ENCODE data around the gene SIRT7.

DNA sequence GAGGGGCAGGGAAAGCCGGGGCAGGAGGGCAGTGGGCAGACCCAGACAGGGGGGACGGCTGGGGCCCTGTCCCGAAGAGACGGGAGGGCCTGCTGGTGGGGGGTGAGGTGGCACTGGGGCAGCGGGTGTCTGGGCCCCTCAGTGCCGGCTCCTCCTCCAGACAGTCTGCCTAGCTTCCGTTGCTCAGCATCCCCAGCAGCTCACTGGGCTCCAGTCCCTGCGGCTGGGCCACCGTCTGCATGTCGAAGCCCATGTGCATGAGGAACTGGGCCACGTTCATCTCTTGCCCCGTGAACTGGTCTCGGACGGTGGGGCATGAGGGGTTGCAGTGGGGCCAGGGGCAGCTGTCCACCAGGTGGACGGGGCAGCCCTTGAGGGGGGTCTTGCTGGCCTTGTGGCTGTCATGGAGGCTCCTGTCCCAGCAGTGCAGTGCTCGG lies 34.8 kb upstream of the SIRT7 start:
- TF ChIP-seq, protein P1, sequence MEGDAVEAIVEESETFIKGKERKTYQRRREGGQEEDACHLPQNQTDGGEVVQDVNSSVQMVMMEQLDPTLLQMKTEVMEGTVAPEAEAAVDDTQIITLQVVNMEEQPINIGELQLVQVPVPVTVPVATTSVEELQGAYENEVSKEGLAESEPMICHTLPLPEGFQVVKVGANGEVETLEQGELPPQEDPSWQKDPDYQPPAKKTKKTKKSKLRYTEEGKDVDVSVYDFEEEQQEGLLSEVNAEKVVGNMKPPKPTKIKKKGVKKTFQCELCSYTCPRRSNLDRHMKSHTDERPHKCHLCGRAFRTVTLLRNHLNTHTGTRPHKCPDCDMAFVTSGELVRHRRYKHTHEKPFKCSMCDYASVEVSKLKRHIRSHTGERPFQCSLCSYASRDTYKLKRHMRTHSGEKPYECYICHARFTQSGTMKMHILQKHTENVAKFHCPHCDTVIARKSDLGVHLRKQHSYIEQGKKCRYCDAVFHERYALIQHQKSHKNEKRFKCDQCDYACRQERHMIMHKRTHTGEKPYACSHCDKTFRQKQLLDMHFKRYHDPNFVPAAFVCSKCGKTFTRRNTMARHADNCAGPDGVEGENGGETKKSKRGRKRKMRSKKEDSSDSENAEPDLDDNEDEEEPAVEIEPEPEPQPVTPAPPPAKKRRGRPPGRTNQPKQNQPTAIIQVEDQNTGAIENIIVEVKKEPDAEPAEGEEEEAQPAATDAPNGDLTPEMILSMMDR (IDR thresholded peaks at IDR 0.05) = no peak
- TF ChIP-seq POLR2A (IDR thresholded peaks at IDR 0.05) = no peak
